T-helper 2 cell treated with Interferon-gamma antibody and Interleukin-4, amounts not matched to agents 5 μg/mL and 100 μg/mL, for 36 hours (primary cell): ENCODE measurements around the gene ATP2B2.

Source experiments
- DNase-seq: peaks from one replicate; pipeline ENCODE4 v3.0.0; 2021; ENCODE audit warnings: low spot score
- H3K27ac Mint-ChIP-seq: one replicate; pipeline ENCODE4 v1.8.0; 2021; ENCODE audit warnings: mild to moderate bottlenecking, mixed read lengths
- H3K27me3 Mint-ChIP-seq: one replicate; pipeline ENCODE4 v1.8.0; 2021; ENCODE audit warnings: low read depth, mixed read lengths
- H3K36me3 Mint-ChIP-seq: one replicate; pipeline ENCODE4 v1.8.0; 2021; ENCODE audit warnings: low read depth, mixed read lengths
- H3K4me1 Mint-ChIP-seq: one replicate; pipeline ENCODE4 v1.8.0; 2021; ENCODE audit warnings: low read depth, mixed read lengths
- H3K4me3 Mint-ChIP-seq: one replicate; pipeline ENCODE4 v1.8.0; 2022; ENCODE audit warnings: mild to moderate bottlenecking, moderate library complexity, mixed read lengths
- H3K9me3 Mint-ChIP-seq: one replicate; pipeline ENCODE4 v1.8.0; 2021; ENCODE audit warnings: mixed read lengths

Gene ATP2B2

DNA sequence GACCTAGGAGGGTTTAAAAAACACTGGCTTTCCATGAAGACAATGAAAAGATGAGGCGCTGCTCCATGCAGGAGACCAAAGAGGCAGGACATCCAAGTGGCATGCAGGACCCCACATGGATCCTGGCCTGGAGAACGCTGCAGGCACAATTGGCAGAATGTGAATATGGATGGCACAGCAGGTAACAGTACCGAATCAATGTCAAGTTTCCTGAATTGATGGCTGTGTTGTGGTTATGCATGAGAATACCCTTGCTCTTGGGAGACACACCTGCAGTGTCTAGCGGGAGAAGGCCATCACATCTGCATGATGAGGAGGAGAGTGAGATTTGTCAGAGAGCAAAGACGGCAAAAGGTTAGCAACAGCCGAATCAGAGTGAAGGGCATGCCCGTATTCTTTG, 110.2 kb downstream of the ATP2B2 start:
- H3K27me3 Mint-ChIP-seq: no peaks in the 10 kb centered on the region
- no peak overlapping the region for H3K4me3 Mint-ChIP-seq
- H3K27ac Mint-ChIP-seq: no peak overlapping the region
- no peaks in the 10 kb centered on the region for H3K9me3 Mint-ChIP-seq
- DNase-seq: no peak
- no peaks in the 10 kb centered on the region for H3K36me3 Mint-ChIP-seq
- peaks cover 10% of the 10 kb centered on the region for H3K4me1 Mint-ChIP-seq

DNA sequence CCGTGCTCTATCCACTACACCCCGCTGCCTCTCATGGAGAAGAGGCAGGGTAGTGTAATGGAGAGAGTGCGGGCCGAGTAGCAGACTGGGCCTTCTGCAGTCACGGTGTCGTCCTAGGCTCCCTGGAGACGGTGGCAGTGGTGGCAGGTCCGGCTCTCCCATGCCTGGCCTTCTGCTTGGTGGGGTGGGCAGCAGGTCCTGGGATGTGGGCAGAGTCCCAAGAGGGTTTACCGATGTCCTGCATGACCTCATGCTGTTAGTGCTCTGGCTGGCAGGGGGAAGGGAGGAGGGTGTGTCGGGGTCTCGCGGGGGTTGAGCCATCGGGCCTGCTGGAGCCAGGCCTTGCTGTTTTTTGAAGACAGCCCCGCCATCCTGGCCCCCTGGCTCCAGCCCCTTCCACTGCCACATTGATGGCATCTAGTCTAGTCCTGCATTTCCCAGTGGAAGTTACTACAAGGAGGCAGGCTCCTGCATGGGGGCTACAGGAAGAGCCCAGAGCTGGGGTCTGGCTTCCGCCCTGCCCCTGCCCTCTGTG, 110.8 kb downstream of the ATP2B2 start:
- no peaks in the 10 kb centered on the region for H3K36me3 Mint-ChIP-seq
- no peaks in the 10 kb centered on the region for H3K9me3 Mint-ChIP-seq
- no peaks in the 10 kb centered on the region for H3K27me3 Mint-ChIP-seq
- no peak overlapping the region for H3K27ac Mint-ChIP-seq
- no peak overlapping the region for H3K4me3 Mint-ChIP-seq
- no peak for DNase-seq
- peaks cover 10% of the 10 kb centered on the region for H3K4me1 Mint-ChIP-seq

DNA sequence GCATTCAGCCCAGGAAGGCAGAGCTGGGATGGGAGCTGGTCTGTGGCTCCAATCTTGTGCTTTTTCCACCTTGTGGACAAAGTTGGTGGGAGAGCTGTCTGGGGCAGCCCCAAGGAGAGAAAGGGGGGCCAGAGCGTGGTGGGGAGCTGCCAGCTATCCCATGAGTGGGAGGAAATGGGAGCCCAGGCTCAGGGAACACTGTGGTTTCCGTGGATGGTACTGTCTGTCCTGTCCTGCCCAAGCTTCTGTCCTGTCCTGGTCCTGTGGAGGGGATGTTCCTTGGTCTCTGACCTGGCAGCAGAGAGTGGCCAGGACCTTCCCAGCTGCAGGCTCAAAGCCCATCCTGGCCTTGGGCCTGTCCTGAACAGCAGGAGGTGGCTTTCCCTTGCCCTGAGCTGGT, 111.9 kb downstream of the ATP2B2 start:
- DNase-seq: no peak
- H3K9me3 Mint-ChIP-seq: no peaks in the 10 kb centered on the region
- no peak overlapping the region for H3K4me3 Mint-ChIP-seq
- peaks cover 12% of the 10 kb centered on the region for H3K4me1 Mint-ChIP-seq
- H3K27me3 Mint-ChIP-seq: no peaks in the 10 kb centered on the region
- no peaks in the 10 kb centered on the region for H3K36me3 Mint-ChIP-seq
- H3K27ac Mint-ChIP-seq: no peak overlapping the region

DNA sequence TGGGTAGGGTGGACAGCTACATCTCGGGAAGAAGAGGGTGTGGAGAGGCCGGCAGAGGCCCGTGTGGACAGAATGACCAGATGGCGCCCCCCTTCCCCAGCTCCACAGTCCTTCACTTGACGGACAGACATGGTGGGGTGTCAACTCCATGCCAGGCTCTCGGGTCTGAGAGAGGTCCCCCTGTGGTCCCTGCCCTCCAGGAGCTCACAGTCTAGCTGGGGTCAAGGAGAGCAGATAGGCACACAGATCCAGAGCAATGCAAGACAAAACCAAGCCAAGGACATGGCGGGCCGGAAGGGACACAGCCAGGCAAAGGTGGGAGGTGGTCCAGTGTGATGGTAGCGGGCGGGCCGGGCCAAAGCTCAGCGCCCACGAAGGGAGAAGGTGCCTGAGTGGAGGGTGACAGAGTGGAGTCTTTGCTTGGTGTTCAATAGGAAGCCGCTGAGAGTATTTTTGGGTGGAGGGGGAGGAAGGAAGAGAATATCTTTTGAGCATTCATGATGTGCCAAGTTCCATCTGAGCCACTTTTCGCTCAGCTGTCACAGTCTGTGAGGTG, 112.4 kb downstream of the ATP2B2 start:
- no peaks in the 10 kb centered on the region for H3K9me3 Mint-ChIP-seq
- H3K4me1 Mint-ChIP-seq: peaks cover 12% of the 10 kb centered on the region
- H3K4me3 Mint-ChIP-seq: no peak overlapping the region
- no peak for DNase-seq
- no peak overlapping the region for H3K27ac Mint-ChIP-seq
- no peaks in the 10 kb centered on the region for H3K27me3 Mint-ChIP-seq
- H3K36me3 Mint-ChIP-seq: no peaks in the 10 kb centered on the region

DNA sequence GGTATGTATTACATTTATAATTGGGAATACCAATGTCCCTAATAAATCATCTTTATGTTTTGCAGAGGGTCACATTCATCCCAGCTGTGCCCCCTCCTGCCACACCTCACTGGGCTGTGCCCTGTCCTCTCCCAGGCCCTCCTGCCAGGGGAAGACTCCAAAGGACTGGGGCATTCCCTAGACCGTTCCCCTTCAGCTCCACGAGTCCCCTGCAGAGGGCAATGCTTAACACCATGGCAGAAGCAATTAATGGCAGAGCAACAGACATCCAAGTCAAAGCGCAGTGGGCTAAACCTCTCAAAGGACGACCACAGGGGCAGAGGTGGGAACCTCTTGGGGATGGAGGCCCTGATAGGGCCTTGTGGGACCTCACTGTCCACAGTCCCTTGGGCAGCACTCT, 113.1 kb downstream of the ATP2B2 start:
- no peak for DNase-seq
- Mint-ChIP-seq H3K9me3 (no peaks in the 10 kb centered on the region), H3K27ac (no peak overlapping the region), H3K4me1 (peaks cover 12% of the 10 kb centered on the region), H3K4me3 (no peak overlapping the region), H3K27me3 (no peaks in the 10 kb centered on the region), H3K36me3 (no peaks in the 10 kb centered on the region)

DNA sequence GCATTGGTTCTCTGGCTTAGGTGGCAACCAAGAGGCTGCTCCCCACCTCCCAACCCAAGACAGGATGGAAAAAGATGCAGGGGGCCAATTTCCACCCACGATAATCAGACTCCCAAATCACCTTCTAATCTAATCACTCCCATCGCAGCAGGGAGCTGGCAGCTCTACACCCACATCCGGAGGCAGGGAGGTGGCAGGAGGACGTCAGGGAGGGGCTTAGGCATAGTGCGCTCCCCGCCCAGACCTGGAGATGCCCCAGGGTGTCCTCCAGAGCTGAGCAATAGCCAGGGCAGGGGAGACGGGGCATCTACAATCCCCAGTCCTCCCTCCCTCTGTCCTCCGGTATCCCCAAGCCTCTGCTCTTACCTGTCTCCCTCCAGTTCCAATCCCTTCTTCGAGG, 114.0 kb downstream of the ATP2B2 start:
- H3K4me3 Mint-ChIP-seq: no peak overlapping the region
- no peaks in the 10 kb centered on the region for H3K9me3 Mint-ChIP-seq
- no peak overlapping the region for H3K27ac Mint-ChIP-seq
- H3K4me1 Mint-ChIP-seq: peaks cover 12% of the 10 kb centered on the region
- no peaks in the 10 kb centered on the region for H3K36me3 Mint-ChIP-seq
- H3K27me3 Mint-ChIP-seq: no peaks in the 10 kb centered on the region
- DNase-seq: no peak

DNA sequence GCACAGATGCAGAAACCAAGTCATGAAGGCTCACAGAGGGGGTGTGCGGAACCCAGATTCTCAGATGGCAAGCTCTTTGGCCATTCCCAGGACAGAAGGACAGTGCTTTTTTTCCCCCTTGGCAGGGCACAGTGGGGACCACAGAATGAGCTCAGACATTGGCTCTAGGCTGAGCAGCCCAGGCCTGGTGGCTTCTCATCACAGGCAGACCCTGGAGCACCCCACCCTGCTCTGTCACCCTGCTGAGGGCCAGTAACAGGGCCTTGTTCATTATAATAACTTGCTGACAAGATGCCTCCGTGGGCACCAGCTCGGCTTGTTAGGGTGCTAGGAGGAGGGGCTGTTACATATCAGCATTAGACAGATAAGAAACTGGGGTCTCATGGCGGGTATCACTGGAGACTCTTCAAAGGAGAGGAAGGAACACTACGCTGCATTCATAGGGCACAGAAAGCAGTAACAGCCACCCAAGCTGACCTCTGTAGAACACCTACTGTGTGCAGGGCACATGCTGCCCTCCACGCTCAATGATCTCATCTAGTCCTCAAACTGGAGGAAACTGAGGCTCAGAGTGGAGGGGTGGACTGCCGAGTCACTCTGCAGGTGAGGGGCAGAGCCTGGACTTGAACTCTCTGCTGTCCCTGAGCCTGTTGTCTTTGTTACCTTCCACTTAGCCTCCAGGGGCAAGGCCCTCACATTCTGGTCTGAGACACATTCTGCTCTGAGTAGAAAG, 114.6 kb downstream of the ATP2B2 start:
- Mint-ChIP-seq H3K4me1 (peaks cover 10% of the 10 kb centered on the region), H3K27ac (no peak overlapping the region), H3K4me3 (no peak overlapping the region), H3K36me3 (no peaks in the 10 kb centered on the region), H3K27me3 (no peaks in the 10 kb centered on the region), H3K9me3 (no peaks in the 10 kb centered on the region)
- DNase-seq: no peak

DNA sequence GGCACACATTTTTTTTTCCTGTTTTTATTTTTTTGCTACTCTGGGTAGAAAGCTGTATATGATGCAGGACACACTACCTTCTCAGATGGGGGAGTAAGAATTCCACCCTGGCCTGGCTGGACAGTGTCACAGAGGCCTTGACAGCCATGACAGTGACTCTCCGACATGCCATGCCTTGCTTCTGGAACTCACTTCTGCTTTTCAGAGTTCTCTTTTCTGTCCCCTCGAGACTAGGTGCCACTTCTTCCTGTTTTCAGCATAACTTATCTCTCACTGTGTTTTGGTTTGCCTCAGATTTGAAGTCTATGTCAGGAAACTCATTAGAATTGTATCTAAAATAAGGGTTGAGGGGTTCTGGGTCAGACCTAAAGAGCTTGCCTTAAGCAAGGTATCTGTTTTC, 115.4 kb downstream of the ATP2B2 start:
- H3K4me1 Mint-ChIP-seq: peaks cover 2% of the 10 kb centered on the region
- H3K36me3 Mint-ChIP-seq: no peaks in the 10 kb centered on the region
- H3K27me3 Mint-ChIP-seq: no peaks in the 10 kb centered on the region
- H3K9me3 Mint-ChIP-seq: no peaks in the 10 kb centered on the region
- no peak overlapping the region for H3K27ac Mint-ChIP-seq
- no peak for DNase-seq
- H3K4me3 Mint-ChIP-seq: no peak overlapping the region

DNA sequence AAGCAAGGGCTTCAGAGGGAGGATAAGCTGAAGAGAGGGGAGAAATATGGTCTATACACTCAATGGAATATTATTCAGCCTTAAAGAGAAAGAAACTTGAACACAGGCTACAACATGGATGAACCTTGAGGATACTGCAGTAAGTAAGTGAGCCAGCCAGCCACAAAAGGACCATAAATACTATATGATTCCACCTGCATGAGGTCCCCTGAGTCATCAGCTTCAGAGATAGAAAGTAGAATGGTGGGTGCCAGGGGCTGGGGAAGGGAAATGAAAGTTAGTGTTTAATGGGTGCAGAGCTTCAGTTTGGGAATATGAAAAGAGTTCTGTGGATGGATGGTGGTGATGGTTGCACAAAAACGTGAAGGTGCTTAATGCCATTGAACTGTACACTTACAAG, 116.0 kb downstream of the ATP2B2 start:
- H3K36me3 Mint-ChIP-seq: no peaks in the 10 kb centered on the region
- no peak for DNase-seq
- no peaks in the 10 kb centered on the region for H3K27me3 Mint-ChIP-seq
- no peaks in the 10 kb centered on the region for H3K9me3 Mint-ChIP-seq
- no peak overlapping the region for H3K4me3 Mint-ChIP-seq
- H3K27ac Mint-ChIP-seq: no peak overlapping the region
- peaks cover 1% of the 10 kb centered on the region for H3K4me1 Mint-ChIP-seq

DNA sequence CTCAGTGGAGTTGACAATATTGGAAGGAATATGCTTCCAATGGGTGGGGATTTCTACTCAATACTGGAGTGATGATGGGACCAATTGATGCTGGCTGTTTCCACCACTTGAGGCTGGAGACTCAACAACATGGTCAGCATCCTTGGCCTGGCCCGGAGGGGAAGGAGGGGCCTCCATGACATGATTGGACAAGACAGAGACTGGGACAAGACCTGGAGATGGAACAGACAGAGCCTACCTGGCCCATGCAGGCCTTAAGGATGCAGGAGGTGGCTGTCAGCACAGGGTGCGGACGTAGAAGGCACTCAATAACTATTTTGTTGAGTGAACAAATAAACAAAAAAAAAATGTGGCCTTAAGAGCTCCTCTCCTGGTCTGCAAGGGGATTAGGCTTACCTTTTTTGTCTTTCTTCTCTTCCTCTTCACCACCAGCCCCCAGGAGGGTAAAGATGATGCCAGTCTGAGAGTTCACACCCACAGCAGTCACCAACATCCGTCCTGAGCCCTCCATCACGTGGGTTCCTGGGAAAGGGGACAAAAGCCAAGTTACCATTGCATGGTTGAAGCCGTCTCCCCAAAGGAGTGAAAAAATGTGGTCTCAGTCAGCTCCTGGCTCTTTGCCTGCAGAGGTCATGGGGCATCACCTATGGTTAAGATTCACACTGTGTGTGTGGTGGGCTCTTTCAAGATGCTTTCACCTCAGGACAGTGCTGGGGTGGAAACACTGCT, 117.3 kb downstream of the ATP2B2 start:
- Mint-ChIP-seq H3K36me3 (no peaks in the 10 kb centered on the region), H3K4me1 (peaks cover 1% of the 10 kb centered on the region), H3K27me3 (no peaks in the 10 kb centered on the region), H3K27ac (no peak overlapping the region), H3K4me3 (no peak overlapping the region), H3K9me3 (no peaks in the 10 kb centered on the region)
- DNase-seq: no peak

DNA sequence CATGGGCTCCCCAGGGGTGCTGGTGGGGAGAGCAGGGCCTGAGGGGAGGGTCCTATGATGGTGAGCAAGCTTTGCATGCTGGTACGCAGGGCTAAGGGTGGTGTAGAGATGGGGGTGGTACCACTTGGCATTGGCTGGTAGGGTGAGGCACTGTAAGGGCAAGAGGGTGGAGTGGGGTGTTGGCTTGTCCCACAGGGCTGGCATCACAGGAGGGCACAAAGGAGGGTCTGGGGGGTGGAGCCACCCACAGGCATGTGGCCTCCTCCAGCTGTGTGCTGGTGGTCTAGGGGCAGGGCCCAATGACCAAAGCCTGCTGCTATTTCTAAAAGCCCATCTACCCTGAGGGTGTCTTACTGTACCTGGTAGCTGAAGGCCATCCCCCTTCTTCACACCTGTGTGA, 119.3 kb downstream of the ATP2B2 start:
- Mint-ChIP-seq H3K4me3 (no peak overlapping the region), H3K36me3 (no peaks in the 10 kb centered on the region), H3K27ac (no peak overlapping the region), H3K4me1 (peaks cover 1% of the 10 kb centered on the region), H3K27me3 (no peaks in the 10 kb centered on the region), H3K9me3 (no peaks in the 10 kb centered on the region)
- no peak for DNase-seq

DNA sequence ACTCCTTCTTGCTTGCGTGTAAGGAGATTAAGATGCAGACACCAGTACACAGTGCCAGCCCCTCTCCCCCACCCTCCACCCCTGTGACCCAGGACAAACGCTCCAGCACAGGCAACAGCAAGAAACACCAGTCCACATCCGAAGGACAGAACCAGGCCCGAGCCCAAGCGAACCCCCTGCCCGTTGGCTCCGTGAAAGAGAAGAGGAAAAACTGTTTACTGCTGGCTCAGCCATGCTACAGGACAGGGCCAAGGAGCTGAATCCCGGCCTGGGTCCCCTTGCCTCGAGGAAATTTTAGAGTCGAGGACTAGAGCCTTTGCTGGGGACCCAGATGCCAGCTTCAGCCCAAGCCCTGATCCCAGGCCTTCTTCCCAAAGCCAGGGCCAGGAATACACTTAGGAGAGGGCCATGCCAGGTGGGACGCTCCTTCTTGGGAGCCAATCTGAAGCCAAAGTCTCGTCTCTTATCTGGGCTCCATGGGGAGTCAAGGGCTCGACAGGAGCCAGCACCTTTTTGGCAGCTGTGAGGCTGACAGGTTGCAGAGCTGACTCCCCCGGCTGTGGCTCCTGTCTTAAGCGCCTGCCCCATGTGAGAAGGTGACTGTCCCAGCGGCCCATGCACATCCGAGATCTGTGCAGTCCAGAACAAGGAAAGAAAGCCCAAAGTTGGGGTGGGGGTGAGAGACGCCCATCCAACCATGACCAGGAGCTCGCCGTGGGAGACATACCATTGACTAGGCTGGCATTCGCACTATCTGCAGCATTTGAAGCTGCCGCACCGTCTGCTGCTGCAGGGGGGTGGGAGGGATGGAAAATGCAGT, 120.6 kb downstream of the ATP2B2 start:
- Mint-ChIP-seq H3K27me3 (no peaks in the 10 kb centered on the region), H3K4me1 (peaks cover 1% of the 10 kb centered on the region), H3K36me3 (no peaks in the 10 kb centered on the region), H3K9me3 (no peaks in the 10 kb centered on the region), H3K4me3 (no peak overlapping the region), H3K27ac (no peak overlapping the region)
- no peak for DNase-seq

DNA sequence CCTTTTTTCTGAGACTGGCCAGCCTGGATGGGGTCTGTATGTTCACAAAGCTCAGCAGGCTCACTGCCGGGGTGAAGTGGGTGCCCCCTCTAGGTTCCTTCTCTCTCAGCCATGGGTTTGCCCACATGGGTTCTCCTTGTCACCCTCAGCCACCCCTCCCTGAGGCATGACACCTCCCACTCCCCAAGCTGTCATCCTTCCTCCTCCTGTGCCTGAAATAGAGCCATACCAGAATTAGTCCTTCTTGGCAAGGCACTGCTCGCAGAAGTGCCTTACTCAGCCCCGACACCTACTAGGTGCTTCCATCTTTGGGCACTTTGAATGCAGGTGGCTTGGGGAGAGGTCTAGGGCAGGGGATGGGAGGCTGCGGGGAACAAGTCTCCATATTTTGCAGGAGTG, 121.5 kb downstream of the ATP2B2 start:
- no peak for DNase-seq
- no peaks in the 10 kb centered on the region for H3K4me1 Mint-ChIP-seq
- H3K36me3 Mint-ChIP-seq: no peaks in the 10 kb centered on the region
- no peak overlapping the region for H3K27ac Mint-ChIP-seq
- H3K27me3 Mint-ChIP-seq: no peaks in the 10 kb centered on the region
- H3K9me3 Mint-ChIP-seq: no peaks in the 10 kb centered on the region
- H3K4me3 Mint-ChIP-seq: no peak overlapping the region
